Activated CD4-positive, alpha-beta T cell treated with anti-CD3 and anti-CD28 coated beads, Interleukin-2, amount 50 U/mL, for 16 hours (primary cell): ENCODE results near the gene HCK.

Experiments
- DNase-seq: peaks from one replicate; pipeline ENCODE4 v3.0.0-alpha.2; 2020

Gene HCK

GRCh38 chr20:32052090-32052777 is at the start of gene HCK:
TSS of gene HCK (plus strand) at chr20:32052242.
- no peak for DNase-seq

GRCh38 chr20:32003325-32003724 is 48.7 kb upstream of the HCK start:
- no peak for DNase-seq

- DNase-seq, result no peak
These were observed 47.1 kb upstream of the HCK start for GRCh38 chr20:32004963-32005362.

- no peak for DNase-seq
These were observed 46.0 kb upstream of the HCK start for GRCh38 chr20:32006053-32006452.

GRCh38 chr20:32006841-32007786 is 44.9 kb upstream of the HCK start:
- DNase-seq, result no peak

- no peak for DNase-seq
These were observed 44.0 kb upstream of the HCK start for GRCh38 chr20:32007787-32008616.

- DNase-seq, result no peak
These were observed 42.5 kb upstream of the HCK start for GRCh38 chr20:32009564-32009963.

- DNase-seq, result no peak
These were observed 41.9 kb upstream of the HCK start, which contains the start of gene CCM2L for GRCh38 chr20:32010101-32010500. TSS of gene CCM2L (plus strand) at chr20:32010438. CDS start at chr20:32010455, 17 bp downstream.

GRCh38 chr20:32010666-32011065 is 41.4 kb upstream of the HCK start:
- DNase-seq, result no peak

- no peak for DNase-seq
These were observed 39.8 kb upstream of the HCK start for GRCh38 chr20:32012159-32012688.

- DNase-seq, result no peak
These were observed 38.7 kb upstream of the HCK start for GRCh38 chr20:32013326-32013725.

- DNase-seq, result peak; percentile 26
These were observed 34.3 kb upstream of the HCK start for GRCh38 chr20:32017711-32018251.

- DNase-seq, result no peak
These were observed 33.5 kb upstream of the HCK start for GRCh38 chr20:32018269-32019155.

GRCh38 chr20:32019156-32019510 is 32.9 kb upstream of the HCK start:
- DNase-seq, result no peak

GRCh38 chr20:32019563-32020463 is 32.2 kb upstream of the HCK start:
- no peak for DNase-seq

- DNase-seq, result no peak
These were observed 31.0 kb upstream of the HCK start for GRCh38 chr20:32021091-32021490.

GRCh38 chr20:32024683-32025295 is 27.3 kb upstream of the HCK start:
- no peak for DNase-seq

- DNase-seq, result no peak
These were observed 24.4 kb upstream of the HCK start for GRCh38 chr20:32027643-32028042.

GRCh38 chr20:32028647-32029372 is 23.2 kb upstream of the HCK start:
- no peak for DNase-seq
